HG02852 (cell line): Measurements from ENCODE around the gene TBCD.

ENCODE experiments used
- ATAC-seq: cut with Tn5 transposase; IDR thresholded peaks from one replicate; pipeline ENCODE4 v1.9.1; 2021; ENCODE audit warnings: mild to moderate bottlenecking, moderate library complexity; ENCODE audit not compliant: unreplicated experiment

Gene TBCD

DNA sequence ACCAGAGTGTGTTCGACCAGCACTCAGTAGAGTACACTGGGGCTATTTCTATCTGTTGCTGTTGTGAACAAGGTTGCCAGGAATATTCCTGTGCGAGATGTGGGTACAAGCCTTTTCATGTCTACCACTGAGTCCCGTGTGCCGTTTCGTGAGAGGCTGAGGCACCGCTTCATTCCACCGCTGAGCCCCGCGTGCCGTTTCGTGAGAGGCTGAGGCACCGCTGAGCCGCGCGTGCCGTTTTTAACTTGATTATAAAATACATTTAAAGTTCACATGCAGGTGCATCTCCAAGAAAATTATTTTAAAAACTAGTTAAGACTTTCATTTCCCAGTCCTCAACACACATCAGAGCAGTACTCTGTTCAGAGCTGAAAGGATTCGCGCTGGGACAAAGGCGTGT is 166.6 kb downstream of the TBCD start:
- ATAC-seq, result no peak

DNA sequence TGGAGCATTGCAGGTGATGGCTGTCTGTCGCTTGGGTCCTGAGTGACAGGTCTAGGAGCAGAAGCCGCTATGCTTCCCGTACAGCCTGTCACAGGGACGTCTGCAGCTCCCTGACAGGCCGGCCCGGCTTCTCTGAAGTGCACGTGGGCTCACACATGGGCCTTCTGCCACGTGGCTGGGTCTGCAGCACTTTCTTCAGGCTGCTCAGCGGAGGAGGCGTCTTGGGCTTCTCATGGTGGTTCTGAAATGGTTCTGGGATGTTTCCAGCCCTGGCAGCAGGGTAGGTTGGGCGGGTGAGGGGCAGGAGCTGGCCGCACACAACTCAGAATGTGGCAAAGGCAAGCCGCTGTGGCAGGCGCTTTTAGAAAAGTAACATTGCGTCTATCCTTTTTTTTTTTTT is 168.3 kb downstream of the TBCD start:
- no peak for ATAC-seq

- no peak for ATAC-seq
Measured at GRCh38 chr17:82920715-82921114, 168.8 kb downstream of the TBCD start.

- ATAC-seq, result no peak
Measured at GRCh38 chr17:82921426-82921825, 169.6 kb downstream of the TBCD start.

GRCh38 chr17:82922646-82923045 is 170.8 kb downstream of the TBCD start:
- ATAC-seq, result no peak

DNA sequence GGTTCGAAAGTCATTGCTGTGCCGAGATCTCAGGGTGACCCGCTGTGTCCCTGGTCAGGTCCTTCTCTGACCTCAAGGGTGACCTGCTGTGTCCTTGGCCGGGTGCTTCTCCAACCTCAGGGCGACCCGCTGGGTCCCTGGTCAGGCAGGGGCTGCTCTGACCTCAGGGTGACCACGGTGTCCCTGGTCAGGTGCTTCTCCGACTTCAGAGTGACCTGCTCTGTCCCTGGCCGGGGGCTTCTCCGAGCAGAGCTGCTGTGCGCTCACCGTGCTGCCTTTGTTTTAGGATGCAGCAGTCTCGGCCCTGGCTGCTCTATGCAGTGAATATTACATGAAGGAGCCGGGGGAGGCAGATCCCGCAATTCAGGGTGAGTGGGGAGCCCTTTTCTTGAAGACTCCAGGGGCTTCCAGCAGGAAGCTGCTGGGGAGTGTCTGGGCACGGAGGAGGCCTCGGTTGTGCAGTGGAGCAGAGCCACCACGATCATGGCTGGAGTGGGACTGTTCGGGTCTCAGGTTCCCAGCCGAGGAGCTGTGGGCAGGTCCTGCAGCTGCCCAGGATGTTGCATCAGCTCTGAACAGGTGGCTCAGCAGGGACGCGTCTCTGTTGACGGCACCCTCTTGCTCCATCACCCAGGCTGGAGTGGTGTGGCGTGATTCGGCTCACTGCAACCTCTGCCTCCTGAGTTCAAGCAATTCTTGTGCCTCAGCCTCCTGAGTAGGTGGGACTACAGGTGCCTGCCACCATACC is 171.7 kb downstream of the TBCD start:
- ATAC-seq, result no peak

- ATAC-seq, result no peak
Measured at GRCh38 chr17:82924214-82924613, 172.3 kb downstream of the TBCD start.

- no peak for ATAC-seq
Measured at GRCh38 chr17:82924812-82925211, 172.9 kb downstream of the TBCD start.

DNA sequence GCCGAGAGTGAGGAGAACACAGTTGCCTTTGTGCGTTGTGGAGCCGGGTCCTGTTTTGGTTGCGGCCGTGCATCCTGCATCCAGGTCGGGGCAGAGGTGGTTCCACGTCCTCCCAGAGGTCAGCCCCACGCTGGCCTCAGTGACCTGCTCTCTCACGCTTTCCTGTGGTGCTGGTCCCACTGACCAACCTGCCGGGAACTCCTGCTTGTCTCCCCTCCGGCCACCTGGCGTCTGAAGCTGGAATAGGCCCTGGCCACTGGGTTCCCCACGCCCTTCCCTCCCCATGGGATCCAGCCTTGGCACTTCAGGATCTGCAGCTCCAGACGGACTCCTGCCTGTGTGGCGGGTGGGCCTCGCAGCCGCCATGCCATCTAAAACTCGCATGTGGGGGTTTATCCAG is 173.5 kb downstream of the TBCD start:
- no peak for ATAC-seq

DNA sequence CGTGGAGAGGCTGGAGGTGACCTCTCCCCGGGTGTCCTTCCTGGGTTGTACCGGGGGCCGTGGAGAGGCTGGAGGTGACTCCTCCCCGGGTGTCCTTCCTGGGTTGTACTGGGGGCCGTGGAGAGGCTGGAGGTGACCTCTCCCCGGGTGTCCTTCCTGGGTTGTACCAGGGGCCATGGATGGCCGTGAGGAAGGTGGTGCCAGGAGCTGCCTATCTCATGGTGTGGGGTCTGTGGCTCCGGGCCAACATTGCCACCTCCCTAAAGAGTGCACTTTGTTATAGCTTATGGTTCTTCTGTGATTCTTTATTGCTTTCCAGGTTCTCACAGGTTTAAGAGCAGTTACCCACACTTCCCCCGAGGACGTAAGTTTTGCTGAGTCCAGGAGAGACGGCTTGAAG is 174.2 kb downstream of the TBCD start:
- ATAC-seq, result no peak

GRCh38 chr17:82926716-82927115 is 174.9 kb downstream of the TBCD start:
- ATAC-seq, result no peak

DNA sequence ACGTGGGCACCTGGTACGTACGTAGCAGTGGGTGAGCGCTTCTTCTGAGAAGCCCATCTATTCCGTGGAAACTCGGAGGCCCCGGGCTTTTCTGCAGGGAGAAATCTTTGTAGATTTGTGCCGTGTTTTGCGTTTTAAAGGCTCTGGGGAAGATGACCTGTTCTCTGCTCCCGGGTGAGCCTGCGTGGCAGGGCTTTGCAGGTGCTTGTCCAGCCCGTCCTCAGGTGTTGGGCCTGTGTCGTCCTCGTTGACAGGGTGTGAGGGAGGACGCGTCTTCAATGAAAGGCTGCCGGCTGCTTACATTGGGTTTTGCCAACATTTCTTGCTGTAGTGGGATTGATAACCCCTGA is 175.4 kb downstream of the TBCD start:
- no peak for ATAC-seq

DNA sequence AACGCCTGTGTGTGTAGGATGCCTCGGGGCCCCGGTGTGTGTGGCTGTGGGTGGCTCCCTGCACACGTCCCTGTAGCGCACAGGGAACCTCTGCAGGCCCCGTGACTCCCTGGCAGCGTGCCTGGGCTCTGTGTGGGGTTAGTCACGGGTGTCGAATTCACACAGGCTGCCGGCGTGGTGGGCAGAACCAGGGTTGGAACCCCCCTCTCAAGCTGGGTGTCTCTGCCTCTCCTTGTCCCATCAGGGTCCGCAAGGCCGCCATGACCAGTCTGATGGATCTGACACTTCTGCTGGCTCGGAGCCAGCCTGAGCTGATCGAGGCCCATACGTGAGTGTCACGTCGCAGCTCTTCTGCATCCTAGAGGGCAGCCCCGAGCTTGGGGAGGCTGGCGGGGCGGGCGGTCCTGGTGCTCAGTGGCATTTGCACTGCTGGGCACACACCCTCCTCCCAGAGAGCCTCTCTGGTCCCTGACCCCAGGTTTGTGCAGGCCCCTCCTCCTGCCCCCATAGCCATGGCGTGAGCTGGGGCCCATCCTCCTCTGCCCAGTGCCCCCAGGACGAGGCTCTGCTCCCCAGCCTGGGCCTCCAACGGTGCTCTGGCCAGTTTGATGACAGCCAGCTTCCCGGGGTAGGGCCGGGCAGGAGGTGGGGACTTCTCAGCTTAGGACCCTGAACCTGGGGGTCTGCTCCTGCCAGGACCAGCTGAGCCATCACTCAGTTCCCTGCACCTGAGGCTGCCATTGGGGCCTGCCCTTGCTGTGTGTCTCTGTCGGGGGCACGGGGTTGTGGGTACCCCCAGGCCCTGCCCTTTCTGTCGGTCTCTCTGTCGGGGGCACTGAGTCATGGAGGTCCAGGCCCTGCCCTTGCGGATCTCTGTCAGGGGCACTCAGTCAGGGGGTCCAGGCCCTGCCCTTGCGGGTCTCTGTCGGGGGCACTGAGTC is 176.1 kb downstream of the TBCD start:
- ATAC-seq, result no peak

GRCh38 chr17:82929011-82929622 is 177.3 kb downstream of the TBCD start:
- no peak for ATAC-seq

- no peak for ATAC-seq
Measured at GRCh38 chr17:82929676-82930042, 177.8 kb downstream of the TBCD start.

DNA sequence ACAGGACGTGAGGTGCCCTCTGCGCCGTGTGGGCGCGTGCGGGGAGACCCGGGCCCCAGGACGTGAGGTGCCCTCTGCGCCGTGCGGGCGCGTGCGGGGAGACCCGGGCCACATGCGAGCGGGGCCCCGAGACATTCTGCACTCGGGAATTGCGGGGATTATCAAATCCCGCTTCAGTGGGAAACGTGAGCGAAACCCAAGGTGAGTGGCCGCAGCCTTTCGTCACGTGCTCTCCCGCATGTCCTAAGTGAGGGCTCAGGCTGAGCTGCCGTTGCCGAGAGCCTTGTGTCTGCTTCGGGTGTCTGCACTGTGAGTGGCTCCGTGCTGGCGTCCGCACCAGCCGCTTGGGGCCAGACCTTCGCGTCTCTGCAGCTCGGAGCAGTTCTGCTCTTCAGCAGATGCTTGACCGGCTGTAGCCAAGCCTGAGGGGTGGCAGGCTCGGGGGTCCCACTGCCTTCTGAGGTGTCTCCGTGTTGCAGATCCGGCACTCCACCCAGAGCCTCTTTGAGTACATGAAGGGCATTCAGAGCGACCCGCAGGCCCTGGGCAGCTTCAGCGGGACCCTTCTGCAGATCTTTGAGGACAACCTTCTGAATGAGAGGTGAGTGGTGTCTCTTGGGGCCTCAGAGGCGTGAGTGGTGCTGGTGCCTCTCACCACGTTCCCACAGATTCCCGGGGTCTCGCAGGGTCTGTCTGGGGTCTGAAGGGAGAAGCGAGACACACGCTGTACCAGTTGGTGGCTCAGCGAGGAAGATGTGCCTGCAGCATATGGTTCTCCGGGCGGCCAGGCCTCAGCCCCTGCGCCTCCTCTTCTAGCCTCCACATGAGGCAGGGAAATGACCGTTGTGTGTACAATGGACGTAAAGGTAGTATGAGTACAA is 178.4 kb downstream of the TBCD start:
- ATAC-seq, result no peak

DNA sequence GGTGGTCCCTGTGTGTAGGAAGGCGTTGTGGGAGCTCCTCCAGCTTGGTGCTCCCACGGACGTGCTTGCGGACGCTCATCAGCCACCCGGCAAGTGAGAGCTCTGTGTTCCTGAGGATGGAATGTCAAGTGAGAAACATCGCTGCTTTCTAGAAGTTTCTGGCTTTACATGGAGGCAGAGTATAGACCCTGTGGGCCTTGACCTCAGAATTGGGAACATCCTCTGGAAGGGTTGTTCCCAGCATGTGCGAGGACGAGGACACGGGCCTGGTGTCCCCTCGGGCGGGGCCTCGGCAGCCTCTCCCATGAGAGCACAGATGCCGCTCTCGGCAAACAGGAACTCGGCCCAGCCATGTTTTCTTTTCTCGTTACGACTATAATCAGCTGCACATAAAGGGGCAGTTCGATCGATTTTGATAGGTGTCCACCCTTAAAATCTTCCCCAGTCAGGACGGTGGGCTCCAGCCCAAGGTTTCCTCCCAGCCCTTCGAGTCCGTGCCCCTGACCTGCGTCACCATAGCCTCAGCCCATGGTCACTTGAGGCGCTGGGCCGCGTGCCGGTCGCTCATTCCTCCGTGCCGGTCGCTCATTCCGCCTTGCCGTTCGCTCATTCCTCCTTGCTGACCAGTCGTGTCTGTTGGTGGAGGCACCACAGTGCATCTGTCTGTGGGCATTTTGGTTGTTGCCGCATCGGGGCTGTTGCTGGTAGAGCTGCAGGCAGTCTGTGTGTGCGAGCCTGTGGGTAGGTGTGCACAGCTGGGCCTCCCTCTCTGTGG is 179.2 kb downstream of the TBCD start:
- no peak for ATAC-seq

DNA sequence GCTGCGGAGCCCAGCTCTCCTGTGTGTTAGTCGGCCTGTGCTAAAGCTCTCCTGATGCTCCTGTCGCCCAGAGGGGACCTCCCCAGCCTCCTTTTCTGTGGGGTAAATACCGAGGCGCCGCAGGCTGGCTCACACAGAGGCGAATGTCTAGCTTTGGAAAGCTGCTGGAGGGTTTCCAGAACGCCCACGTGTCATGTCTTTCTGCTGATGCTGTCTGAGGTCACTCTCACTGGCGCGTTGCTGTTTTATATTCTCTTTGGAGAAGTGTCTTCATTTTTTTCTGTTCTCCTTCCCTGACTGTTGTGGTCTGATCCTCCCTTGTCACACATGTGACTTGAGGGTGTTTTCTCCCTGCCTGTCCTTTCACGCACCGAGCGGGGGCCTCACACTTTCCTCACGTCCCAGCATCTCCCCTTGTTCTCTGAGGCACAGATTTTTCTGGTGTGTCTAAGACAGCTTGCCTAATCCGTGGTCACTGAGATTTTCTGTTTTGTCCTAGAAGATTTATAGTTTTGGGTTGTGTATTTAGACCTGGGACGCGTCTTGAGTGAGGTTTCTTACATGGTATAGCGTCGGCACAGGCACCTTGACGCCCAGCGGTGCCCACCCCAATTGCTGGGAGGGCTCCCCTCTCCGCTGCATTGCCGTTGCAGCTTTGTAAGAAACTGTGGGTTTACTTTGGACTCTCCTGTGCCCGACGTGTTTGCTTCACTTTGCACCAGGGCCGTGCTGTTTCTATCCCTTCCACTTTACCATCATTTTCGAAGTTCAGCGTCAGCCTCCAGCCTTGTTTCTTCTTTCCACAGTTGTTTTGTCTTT is 180.0 kb downstream of the TBCD start:
- ATAC-seq, result no peak
